ENCODE data around the gene ZBTB6. TPM values are rescaled to one million over a fixed set of nuclear protein-coding genes. Genes with fewer than 3 reads are reported as not detected.

ZBTB6 gene
- total and polyA plus RNA-seq, 2 of the 13 experiments (the other 11 are each of a cell fraction or from before 2014, with no cell fraction given) = 3.7 to 7.1 TPM

DNA sequence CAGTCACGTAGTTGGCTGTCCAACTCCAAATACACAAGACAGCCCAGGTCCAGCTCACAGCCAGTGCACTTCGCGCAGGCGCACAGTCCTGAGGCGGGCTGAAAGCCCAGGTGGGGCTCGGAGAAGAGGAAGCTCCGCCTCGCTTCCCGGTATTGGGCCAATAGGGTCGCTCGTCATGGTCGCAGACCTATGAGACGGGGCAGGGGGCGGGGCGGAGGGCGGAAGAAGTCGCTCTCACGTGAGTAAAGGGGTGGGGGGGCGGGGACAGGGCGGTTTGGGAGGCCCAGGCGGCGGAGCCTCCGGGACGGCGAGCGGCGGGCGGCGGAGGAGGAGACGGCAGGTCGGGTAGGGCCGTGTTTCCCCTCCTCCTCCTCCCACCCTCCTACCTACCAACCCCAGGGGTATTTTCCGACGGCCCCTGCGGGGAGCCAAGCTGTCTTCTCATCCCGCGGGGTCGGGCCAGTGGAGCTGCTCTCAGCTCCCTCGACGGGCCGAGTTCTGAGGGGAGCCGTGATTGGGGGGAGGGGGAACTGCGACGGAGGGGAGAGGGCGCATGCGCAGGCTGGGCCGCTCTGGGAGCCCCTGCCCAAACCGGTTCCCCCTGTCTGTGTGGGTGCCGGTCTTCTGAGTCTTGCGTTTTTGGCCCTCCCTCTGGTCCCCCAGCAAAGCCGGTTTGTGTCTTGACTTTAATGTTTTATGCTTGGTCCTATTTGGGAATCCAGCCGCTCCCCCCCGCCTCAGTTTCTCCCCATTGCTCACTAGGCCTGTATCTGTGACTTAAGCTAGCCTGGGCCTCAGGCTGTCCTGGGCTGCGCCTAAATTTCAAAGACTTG, 27.8 kb upstream of the ZBTB6 start, which contains the start of gene RABGAP1 (continued):
- TF ChIP-seq, protein P1, sequence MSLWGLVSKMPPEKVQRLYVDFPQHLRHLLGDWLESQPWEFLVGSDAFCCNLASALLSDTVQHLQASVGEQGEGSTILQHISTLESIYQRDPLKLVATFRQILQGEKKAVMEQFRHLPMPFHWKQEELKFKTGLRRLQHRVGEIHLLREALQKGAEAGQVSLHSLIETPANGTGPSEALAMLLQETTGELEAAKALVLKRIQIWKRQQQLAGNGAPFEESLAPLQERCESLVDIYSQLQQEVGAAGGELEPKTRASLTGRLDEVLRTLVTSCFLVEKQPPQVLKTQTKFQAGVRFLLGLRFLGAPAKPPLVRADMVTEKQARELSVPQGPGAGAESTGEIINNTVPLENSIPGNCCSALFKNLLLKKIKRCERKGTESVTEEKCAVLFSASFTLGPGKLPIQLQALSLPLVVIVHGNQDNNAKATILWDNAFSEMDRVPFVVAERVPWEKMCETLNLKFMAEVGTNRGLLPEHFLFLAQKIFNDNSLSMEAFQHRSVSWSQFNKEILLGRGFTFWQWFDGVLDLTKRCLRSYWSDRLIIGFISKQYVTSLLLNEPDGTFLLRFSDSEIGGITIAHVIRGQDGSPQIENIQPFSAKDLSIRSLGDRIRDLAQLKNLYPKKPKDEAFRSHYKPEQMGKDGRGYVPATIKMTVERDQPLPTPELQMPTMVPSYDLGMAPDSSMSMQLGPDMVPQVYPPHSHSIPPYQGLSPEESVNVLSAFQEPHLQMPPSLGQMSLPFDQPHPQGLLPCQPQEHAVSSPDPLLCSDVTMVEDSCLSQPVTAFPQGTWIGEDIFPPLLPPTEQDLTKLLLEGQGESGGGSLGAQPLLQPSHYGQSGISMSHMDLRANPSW (CRISPR knock-in tag; IDR thresholded peaks at IDR 0.05; ENCODE audit: borderline replicate concordance) = no peak
- TF ChIP-seq ZSCAN29 (CRISPR knock-in tag; conservative IDR thresholded peaks at IDR 0.05) (no peak), ZNF564 (CRISPR knock-in tag; IDR thresholded peaks at IDR 0.05) (no peak), BCL6 (CRISPR knock-in tag; IDR thresholded peaks at IDR 0.05) (peak; percentile 26; the same call in 1 of the 2 replicates), RAD21 (CRISPR knock-in tag; IDR thresholded peaks at IDR 0.05) (peak; percentile 42; the same call in 1 of the 2 replicates), ELF4 (CRISPR knock-in tag; IDR thresholded peaks at IDR 0.05; ENCODE audit: borderline replicate concordance) (no peak), ZNF121 (CRISPR knock-in tag; IDR thresholded peaks at IDR 0.05) (no peak), ZNF30 (CRISPR knock-in tag; IDR thresholded peaks at IDR 0.05) (no peak), SETDB1 (CRISPR knock-in tag; IDR thresholded peaks at IDR 0.05; ENCODE audit: borderline replicate concordance) (no peak), GFI1 (CRISPR knock-in tag; IDR thresholded peaks at IDR 0.05; ENCODE audit: borderline replicate concordance) (peak; percentile 96), CCDC6 (CRISPR knock-in tag; IDR thresholded peaks at IDR 0.05) (0 out of 2 replicates have a peak, but pooled peaks have one; percentile 16), ATF1 (CRISPR knock-in tag; IDR thresholded peaks at IDR 0.05) (no peak), FOSL2 (CRISPR knock-in tag; IDR thresholded peaks at IDR 0.05) (no peak; the same call in 1 of the 2 replicates), PAF1 (CRISPR knock-in tag; IDR thresholded peaks at IDR 0.05) (no peak), ZNF660 (CRISPR knock-in tag; IDR thresholded peaks at IDR 0.05; ENCODE audit: borderline replicate concordance, low read depth) (no peak), MBD4 (IDR thresholded peaks at IDR 0.05; ENCODE audit: borderline replicate concordance, low read length) (no peak), ZBTB3 (CRISPR knock-in tag; IDR thresholded peaks at IDR 0.05; ENCODE audit: borderline replicate concordance, low read depth) (no peak)
- TF ChIP-seq, protein P2, sequence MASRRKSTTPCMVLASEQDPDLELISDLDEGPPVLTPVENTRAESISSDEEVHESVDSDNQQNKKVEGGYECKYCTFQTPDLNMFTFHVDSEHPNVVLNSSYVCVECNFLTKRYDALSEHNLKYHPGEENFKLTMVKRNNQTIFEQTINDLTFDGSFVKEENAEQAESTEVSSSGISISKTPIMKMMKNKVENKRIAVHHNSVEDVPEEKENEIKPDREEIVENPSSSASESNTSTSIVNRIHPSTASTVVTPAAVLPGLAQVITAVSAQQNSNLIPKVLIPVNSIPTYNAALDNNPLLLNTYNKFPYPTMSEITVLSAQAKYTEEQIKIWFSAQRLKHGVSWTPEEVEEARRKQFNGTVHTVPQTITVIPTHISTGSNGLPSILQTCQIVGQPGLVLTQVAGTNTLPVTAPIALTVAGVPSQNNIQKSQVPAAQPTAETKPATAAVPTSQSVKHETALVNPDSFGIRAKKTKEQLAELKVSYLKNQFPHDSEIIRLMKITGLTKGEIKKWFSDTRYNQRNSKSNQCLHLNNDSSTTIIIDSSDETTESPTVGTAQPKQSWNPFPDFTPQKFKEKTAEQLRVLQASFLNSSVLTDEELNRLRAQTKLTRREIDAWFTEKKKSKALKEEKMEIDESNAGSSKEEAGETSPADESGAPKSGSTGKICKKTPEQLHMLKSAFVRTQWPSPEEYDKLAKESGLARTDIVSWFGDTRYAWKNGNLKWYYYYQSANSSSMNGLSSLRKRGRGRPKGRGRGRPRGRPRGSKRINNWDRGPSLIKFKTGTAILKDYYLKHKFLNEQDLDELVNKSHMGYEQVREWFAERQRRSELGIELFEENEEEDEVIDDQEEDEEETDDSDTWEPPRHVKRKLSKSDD (CRISPR knock-in tag; IDR thresholded peaks at IDR 0.05; ENCODE audit: low read depth) = no peak
- TF ChIP-seq, protein P3, sequence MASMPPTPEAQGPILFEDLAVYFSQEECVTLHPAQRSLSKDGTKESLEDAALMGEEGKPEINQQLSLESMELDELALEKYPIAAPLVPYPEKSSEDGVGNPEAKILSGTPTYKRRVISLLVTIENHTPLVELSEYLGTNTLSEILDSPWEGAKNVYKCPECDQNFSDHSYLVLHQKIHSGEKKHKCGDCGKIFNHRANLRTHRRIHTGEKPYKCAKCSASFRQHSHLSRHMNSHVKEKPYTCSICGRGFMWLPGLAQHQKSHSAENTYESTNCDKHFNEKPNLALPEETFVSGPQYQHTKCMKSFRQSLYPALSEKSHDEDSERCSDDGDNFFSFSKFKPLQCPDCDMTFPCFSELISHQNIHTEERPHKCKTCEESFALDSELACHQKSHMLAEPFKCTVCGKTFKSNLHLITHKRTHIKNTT (CRISPR knock-in tag; IDR thresholded peaks at IDR 0.05) = no peak

Measured in HepG2 (cell line).